Fibroblast of gingiva (primary cell): ENCODE measurements around the gene SIN3A.
A peak's percentile ranks its signal among the peaks of the same experiment; 100 is the strongest.

ENCODE experiments used
- DNase-seq: peaks from one replicate; pipeline ENCODE4 v3.0.0-alpha.2; 2011; ENCODE audit warnings: low read depth

SIN3A gene

GRCh38 chr15:75380773-75381172 is 70.7 kb downstream of the SIN3A start:
- DNase-seq, result no peak

DNA sequence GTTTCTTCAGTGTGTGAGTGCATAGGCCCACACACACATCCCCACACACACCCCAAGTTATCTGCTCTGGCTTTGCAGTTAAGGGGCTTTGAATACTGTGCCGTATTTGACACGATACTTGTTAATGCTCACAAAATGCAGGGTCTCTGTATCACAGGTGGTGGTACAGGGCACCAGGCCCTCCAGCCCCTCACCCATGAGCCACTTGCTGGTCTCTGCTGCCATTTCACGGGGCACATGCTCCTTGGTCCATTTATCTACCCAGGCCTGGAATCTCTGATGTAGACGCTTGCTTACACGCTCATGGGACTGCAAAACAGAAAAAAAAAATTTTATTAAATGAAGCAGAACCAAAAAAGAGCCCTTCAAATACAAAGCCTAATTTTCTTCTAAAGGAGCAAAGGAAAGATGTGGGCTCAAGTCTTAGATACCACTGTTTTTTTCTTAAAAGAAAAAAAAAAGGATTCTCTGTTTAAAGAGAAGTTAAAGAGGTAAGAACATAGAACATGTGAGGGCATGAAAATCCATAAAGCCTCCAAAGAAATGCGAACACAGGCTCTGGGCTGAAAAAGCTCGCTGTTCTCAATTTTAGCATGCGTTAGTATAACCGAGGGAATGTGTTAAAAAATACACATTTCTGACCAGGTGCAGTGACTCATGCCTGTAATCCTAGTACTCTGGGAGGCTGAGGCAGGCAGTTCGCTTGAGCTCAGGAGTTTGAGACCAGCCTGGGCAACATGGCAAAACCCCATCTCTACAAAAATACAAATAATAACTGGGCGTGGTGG is 79.4 kb downstream of the SIN3A start:
- no peak for DNase-seq

DNA sequence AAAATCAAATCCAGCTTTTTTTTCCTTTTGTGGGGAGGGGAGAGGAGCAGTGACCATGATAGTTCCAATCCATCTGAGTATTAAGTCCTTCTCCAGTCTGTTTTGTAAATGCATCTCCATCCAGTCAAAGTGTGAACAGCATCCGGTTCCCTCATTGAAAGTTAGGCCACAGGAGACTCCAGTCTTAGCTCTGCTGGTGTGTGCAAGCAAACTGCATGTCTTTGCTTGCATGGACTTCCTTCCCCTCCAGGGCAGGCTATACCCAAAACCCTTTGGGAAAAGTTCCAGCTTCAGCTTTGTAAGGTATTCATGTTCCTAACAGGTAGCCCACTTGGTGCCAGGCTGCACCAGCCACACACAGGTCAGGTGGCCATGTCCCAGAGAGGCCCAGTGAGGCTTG is 80.0 kb downstream of the SIN3A start:
- DNase-seq, result no peak

DNA sequence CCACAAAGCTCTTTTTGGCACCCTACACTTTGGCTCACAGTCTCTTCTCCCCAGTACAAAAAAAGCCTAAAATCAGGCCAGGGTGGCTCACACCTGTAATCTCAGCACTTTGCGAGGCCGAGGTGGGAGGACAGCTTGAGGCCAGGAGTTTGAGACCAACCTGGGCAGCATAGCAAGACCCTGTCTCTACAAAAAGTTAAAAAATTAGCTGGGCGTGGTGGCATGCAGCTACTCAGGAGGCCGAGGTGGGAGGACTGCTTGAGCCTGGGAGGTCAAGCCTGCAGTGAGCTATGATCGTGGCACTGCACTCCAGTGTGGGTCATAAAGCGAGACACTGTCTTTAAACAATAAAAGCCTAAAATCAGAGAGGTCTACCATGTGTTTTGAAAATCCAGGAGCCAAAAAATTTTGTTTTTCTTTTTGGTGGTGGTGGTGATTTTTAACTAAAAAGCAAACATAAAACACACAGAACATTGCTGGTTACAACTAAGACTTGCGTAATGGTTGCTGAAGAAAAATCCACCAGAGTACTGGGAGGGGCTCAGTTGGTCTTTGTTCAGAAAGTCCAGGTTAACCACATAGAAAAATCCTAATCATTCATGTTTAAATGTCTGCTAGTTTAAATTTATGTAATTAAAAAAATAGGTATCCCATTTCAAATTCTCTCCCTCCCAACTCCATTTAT is 81.5 kb downstream of the SIN3A start:
- no peak for DNase-seq

- peak; percentile 29 for DNase-seq
These were observed 82.7 kb downstream of the SIN3A start for GRCh38 chr15:75368689-75369239.

- peak; percentile 93 for DNase-seq
These were observed 83.4 kb downstream of the SIN3A start, which contains the start of gene MAN2C1 for GRCh38 chr15:75367913-75368688. TSS of gene MAN2C1 (minus strand) at chr15:75368607. CDS start at chr15:75368583, 24 bp downstream.

DNA sequence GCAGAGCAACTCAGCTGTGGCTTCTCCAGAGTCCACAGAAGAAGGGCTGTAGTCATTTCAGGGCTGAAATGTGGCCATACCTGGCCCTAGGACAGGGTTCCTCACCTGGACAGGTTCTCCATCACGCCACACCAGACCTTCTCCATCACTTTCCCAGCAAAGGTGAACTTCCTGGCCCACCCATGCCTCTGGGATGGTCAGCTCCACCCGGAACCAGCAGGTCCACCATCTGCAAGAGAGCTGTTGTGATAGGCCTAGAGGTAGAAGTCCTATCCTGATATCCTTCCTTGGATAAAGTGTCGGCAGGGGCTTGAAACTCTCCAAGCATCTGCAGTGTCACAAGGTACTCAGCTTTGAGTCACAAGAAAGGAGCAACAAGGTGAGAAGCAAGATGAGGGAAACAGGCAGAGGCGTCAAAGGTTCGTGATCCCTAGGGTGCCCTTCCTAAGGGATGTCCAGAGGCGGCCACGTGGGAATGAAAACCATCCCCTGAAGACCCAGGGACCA is 84.0 kb downstream of the SIN3A start:
- no peak for DNase-seq

- DNase-seq, result no peak
These were observed 84.5 kb downstream of the SIN3A start for GRCh38 chr15:75367006-75367405.

DNA sequence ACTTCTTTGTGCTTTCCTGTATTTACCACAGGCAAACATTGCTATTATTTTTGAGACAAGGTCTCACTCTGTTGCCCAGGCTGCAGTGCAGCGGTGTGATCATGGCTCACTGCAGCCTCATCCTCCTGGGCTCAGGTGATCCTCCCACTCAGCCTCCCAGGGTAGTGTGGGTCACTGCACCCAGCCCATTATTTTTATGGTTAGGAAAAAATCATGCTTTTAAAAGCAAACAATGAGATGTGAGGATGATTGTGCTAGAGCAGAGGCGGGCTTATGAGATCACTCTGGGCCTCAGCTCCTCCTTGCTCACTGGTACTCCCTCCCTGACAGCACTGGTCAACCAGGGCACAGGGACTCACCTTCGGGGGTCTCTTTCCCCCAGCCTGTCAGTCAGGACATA is 85.3 kb downstream of the SIN3A start:
- DNase-seq, result no peak

DNA sequence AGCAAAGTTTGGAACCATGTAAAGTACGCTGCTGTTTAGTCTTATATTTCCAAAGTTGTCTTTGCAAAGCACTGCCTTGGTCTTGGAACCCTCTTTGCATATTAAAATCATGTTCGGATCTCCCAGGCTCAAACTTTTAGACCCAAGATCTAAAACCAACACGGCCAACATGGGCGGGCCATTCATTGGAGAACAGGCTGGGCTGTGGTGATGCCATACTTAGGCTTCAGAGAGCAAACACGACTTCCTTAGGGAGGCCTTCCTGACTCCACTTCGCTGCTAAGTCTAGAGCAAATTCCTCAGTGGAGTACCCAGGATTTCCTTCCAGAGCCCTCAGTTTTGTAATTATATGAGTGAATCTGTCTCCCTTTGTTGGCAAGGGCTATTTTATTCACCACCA is 86.6 kb downstream of the SIN3A start:
- DNase-seq, result no peak

DNA sequence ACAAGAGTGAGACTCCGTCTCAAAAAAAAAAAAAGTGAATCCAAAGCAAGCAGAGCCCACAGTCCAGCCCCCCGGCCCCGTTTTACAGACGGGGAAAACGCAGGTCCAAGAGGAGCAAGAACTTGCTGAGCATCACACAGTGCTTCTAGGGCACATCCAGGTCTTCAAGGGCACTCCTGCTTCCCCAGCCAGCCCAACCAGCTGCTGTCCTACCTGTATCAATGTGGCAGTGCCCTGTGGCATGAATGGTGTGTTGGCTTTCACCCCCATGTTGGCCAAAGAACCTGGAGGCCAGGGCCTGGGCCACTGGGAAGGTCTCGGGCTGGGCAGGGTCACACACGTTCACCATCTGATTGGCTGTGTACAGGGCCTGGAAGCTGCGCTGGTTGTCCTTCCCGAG is 87.7 kb downstream of the SIN3A start:
- DNase-seq, result no peak

DNA sequence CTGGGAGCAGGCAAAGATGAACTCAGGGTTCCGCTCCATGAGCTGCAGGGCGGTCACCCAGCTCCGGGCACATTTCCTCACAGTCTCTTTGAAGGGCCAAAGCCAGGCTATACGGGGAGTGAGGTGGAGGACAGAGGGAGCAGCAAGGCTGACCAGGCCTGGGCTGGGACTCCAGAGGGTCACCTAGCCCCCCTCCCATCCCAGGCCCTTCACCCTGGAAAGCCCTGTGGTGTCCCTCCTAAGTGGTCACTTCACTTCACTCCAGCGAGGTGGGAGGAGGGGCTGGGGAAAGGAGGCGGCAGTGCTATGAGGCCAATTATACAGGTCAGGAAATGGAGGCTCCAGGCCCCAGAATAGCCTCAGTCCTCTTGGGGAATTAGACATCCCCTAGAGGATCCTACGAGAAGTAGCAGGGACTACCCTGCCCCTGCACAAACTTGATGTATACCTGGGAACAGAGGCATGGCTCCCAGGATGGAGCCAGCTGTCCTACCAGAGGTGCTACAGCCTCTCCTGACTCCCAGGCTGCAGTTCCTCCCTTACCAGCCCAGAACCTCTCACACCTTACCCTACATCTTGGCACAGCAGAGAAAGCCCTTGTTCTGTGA is 88.7 kb downstream of the SIN3A start:
- no peak for DNase-seq

GRCh38 chr15:75361989-75362641 is 89.4 kb downstream of the SIN3A start:
- no peak for DNase-seq

GRCh38 chr15:75361361-75361988 is 90.0 kb downstream of the SIN3A start:
- DNase-seq, result no peak

DNA sequence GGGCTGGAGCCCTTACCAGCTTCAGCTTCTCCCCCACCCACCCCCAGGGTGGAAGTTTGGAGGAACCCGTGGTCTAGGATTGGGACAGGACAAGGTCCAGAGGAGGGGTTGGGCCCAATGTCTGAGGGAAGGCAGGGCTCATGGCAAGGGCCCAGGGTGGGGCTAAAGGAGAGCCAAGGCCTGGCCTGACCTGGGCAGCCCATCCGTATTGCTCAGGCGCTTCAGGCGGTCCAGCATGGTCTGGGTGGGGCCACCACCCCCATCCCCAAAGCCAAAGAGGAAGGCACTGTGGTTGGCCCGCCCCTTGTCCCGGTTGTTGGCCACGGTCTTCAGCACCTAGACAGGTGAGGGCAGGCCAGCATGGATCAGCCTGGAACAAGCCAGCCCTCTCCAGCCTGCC is 90.6 kb downstream of the SIN3A start:
- no peak for DNase-seq

DNA sequence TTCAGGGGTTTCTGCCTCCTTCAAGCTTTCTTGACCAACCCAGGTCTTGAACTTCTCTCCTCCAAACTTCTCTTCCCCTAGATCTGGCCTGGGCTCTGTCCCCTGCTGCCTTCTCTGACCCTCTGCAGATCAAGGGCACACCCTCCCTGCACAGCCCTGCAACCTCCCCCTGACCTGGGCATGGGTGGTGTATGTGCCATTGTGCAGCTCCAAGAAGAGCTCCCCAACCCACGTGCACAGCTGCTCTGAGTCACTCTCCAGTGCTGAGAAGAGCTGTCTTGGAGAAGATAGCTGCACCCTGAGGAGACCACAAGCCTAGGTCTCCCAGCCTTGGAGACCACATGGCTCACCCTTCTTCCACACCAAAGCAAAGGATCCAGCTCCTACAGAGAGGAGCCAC is 91.1 kb downstream of the SIN3A start:
- no peak for DNase-seq

DNA sequence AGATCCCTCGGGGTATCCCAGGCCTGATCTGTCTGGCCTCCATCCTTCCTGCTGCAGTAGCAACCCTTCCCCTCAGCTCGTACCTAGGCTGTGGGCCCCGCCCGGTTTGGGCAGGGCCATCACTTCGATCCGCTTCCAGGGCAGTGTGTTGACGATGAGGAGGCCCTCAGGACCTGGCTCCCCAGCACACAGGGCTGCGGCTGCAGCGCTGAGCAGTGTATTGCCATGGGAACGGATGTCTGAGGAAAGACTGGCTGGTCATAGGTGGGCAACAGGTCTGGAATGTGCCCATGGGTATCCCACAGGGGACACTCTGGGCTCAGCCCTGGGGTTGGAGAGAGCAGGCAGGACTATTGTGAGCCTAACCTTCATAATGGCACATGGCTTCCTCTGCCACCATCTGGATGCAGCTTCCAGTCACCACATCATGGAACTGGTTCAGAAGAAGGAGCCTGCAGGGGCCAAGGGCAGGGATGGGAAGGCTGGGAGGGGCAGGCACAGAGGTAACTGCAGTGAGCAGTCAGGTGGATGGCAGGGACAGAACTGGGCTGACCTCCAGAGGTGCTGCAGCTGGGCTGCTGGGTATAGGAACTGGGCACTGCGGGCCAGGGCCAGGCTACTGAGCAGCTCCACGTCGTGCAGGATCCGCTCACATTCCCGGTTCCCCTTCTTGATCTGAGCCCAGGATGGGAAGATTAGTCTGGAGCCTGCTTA is 91.8 kb downstream of the SIN3A start:
- no peak for DNase-seq

DNA sequence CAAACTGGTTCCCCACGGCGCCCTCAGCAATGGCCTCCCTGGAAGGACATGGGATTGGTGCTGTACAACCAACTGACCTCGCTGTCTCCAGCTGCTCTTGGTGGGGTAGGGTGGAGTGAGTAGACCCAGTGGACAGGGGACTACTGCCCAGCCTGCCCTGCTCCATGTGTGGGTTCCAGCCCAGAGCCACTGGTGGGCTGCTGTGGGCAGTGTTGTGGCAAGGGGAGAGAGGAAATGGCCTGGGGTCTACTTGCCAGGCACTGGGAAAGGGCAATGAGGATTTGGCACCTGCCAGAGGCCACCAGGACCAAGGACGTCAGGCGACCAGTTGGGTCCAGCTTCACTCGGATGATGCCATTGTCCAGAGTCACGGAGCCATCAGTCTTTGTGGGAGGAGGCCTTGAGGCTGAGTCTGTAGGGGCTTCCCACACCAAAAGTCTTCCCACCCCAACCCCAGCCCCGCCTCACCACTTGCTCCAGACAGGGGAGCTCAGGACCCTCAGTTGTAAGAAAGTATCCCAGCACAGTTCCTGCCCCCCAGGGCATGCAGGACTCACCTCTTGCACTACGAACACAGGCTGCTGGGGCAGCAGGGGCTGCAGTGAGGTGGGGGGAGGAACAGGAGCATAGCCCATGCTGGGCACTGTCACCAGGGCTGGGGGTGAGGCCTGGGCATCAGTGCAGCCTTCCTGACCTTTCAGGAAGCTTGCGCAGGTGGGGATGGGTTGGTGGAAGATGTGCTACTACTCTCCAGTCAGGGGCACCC is 92.5 kb downstream of the SIN3A start:
- DNase-seq, result no peak

- DNase-seq, result no peak
These were observed 93.4 kb downstream of the SIN3A start for GRCh38 chr15:75357976-75358673.
